Stimulated activated naive CD8-positive, alpha-beta T cell treated with anti-CD3 and anti-CD28 coated beads, Interleukin-15, Interleukin-2, amounts not matched to agents 100 ng/mL and 50 ng/mL, for 24 hours (primary cell): Measurements from ENCODE around the gene GPBP1.
A peak's percentile ranks its signal among the peaks of the same experiment; 100 is the strongest.
"Not testable (repeated sequence)": the region's sequence is repeated elsewhere in the genome, so short reads cannot be mapped to it uniquely, and the experiment has no call there.

Source experiments
- H3K27ac Mint-ChIP-seq: one replicate; pipeline ENCODE4 v1.8.0; 2021; ENCODE audit warnings: mild to moderate bottlenecking, mixed read lengths
- H3K27me3 Mint-ChIP-seq: one replicate; pipeline ENCODE4 v1.8.0; 2021; ENCODE audit warnings: mixed read lengths
- H3K36me3 Mint-ChIP-seq: one replicate; pipeline ENCODE4 v1.8.0; 2021; ENCODE audit warnings: low read depth, mixed read lengths
- H3K4me1 Mint-ChIP-seq: one replicate; pipeline ENCODE4 v1.8.0; 2021; ENCODE audit warnings: low read depth, mixed read lengths
- H3K4me3 Mint-ChIP-seq: one replicate; pipeline ENCODE4 v1.8.0; 2021; ENCODE audit warnings: mild to moderate bottlenecking, mixed read lengths
- H3K9me3 Mint-ChIP-seq: one replicate; pipeline ENCODE4 v1.8.0; 2021; ENCODE audit warnings: mixed read lengths

The GPBP1 gene

DNA sequence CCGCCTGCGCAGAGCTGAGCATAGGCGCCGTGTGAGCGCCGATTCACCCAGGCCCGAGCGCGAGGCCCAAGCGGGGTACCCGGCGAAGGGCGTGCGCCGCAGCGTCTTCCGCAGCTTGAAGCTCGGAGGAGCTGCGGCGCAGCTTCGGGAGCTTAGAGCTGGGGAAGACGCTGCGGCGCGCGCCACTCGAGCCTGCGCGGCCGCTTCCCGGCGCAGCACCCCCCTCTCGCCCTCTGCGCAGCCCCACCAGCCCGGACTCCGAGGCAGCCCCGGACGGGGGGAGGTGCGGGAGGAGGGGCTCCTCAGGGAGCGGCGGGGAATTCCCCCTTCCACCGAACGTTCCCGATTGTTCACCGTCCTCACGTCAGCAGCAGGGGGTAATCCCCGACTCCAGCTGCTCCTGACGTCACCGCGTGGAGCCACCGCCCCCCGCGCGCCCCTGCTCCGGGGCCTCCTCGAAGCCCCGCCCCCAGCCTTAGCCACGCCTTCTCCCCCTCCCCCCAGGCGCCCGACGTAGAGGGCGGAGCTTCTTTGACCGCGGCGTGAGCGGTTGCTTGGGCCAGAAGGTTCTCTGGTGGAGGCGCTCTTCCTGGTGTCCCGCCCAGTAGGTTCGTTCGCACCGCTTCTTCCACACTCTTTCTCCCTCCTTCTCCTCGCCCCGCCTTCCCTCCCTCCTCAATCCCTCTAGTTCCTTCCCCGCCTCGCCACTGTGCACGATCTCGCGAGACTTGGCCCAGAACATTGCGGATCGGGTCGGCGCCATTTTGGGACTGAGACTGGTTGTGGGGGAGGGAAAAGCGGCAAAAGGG is at the start of gene GPBP1:
TSS of gene GPBP1 (plus strand) at position 741 of the 809 bp plus-strand sequence. CDS start 40,072 bp downstream, outside the sequence.
- H3K9me3 Mint-ChIP-seq: no peaks in the 10 kb centered on the region
- H3K4me1 Mint-ChIP-seq: peaks cover 45% of the 10 kb centered on the region
- no peaks in the 10 kb centered on the region for H3K27me3 Mint-ChIP-seq
- peak within 1 kb of the TSS; percentile 96 for H3K27ac Mint-ChIP-seq
- H3K36me3 Mint-ChIP-seq: peaks cover 32% of the 10 kb centered on the region
- H3K4me3 Mint-ChIP-seq: peak within 1 kb of the TSS; percentile 92

DNA sequence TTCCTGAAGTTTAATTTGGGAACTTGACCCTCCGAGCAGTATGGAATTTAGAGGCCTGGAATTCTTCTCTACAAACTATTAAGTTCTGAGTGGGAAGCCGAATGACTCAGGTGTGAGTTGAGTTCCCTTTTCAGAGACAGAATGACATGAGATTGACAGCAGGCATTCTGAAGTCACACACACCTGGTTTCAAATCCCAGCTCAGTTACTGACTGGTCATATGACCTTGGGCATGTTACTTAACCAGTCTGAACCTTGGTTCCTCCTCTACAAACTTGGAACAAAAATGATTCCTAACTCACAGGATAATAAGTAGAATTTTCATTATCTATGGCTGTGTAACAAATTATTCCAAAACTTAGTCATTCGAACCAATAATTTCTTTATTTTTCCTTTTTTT is 45.5 kb upstream of the GPBP1 start:
- no peak overlapping the region for H3K4me3 Mint-ChIP-seq
- peaks cover 3% of the 10 kb centered on the region for H3K27me3 Mint-ChIP-seq
- peaks cover 4% of the 10 kb centered on the region for H3K9me3 Mint-ChIP-seq
- no peak overlapping the region for H3K27ac Mint-ChIP-seq
- no peaks in the 10 kb centered on the region for H3K36me3 Mint-ChIP-seq
- no peaks in the 10 kb centered on the region for H3K4me1 Mint-ChIP-seq

DNA sequence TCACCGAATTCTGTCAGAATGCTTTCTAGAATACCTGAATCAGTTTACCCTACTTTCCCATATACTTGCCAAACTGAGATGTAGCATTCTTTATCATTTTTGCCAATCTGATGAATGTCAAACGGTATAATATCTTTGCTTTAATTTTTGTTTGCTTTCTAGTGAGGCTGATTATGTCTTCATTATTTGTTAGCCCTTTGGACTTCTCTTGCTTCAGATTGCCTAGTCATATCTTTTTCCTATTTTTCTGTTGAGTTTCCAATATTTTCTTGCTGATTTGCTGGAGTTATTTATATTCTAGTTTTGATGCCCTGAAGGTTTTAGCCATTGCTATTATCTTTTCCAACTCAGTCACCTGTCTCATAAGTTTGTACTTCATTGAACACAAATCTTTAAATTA is 40.3 kb upstream of the GPBP1 start:
- Mint-ChIP-seq H3K4me3 (no peak overlapping the region), H3K36me3 (no peaks in the 10 kb centered on the region), H3K27ac (no peak overlapping the region), H3K4me1 (no peaks in the 10 kb centered on the region), H3K27me3 (peaks cover 5% of the 10 kb centered on the region), H3K9me3 (no peaks in the 10 kb centered on the region)

- H3K4me1 Mint-ChIP-seq: no peaks in the 10 kb centered on the region
- no peak overlapping the region for H3K27ac Mint-ChIP-seq
- H3K36me3 Mint-ChIP-seq: no peaks in the 10 kb centered on the region
- no peaks in the 10 kb centered on the region for H3K9me3 Mint-ChIP-seq
- peaks cover 5% of the 10 kb centered on the region for H3K27me3 Mint-ChIP-seq
- no peak overlapping the region for H3K4me3 Mint-ChIP-seq
Measured at GRCh38 chr5:57137401-57137800, 36.5 kb upstream of the GPBP1 start.

GRCh38 chr5:57152316-57152715 is 21.5 kb upstream of the GPBP1 start:
- Mint-ChIP-seq H3K27ac (no peak overlapping the region), H3K27me3 (no peaks in the 10 kb centered on the region), H3K9me3 (peaks cover 4% of the 10 kb centered on the region), H3K36me3 (peaks cover 3% of the 10 kb centered on the region), H3K4me3 (no peak overlapping the region), H3K4me1 (no peaks in the 10 kb centered on the region)

- Mint-ChIP-seq H3K27ac (no peak overlapping the region), H3K4me1 (no peaks in the 10 kb centered on the region), H3K9me3 (peaks cover 9% of the 10 kb centered on the region), H3K4me3 (no peak overlapping the region), H3K36me3 (peaks cover 8% of the 10 kb centered on the region), H3K27me3 (no peaks in the 10 kb centered on the region)
Measured at GRCh38 chr5:57155033-57155432, 18.8 kb upstream of the GPBP1 start.

DNA sequence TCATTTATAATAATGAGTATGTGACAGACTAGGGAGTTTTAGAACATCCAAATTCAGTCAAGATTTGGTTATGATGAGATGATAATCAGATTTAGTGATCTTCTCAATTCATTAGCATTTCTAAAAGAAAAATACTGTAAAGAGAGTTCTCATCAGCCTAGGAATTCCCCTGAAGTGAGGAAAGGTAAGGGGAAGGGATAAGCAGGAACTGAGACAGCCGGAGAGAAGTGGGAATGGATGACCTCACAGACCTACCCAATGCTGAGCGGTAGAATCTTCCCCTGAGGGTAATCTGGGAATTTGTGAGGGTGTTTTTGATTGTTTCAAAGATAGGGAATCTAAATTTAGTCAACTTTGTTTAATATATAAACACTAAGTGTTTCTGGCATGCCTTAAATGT is 16.7 kb upstream of the GPBP1 start:
- Mint-ChIP-seq H3K27me3 (no peaks in the 10 kb centered on the region), H3K4me1 (no peaks in the 10 kb centered on the region), H3K27ac (no peak overlapping the region), H3K36me3 (peaks cover 8% of the 10 kb centered on the region), H3K4me3 (no peak overlapping the region), H3K9me3 (peaks cover 9% of the 10 kb centered on the region)

DNA sequence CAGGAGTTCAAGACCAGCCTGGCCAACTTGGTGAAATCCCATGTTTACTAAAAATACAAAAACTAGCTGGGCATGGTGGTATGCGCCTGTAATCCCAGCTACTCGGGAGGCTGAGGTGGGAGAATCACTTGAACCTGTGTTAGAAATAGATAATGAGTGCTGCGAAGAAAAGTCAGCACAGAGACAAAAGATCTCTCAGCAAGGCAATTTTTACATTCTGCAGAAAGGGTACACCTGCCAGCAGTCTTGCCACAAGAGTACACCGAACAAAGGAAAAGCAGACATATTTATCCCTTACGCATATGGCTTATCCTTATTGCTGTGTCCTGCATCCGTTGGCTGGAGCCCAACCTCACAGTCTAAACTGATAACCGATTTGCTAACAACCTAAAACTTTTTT is 16.2 kb upstream of the GPBP1 start:
- H3K36me3 Mint-ChIP-seq: peaks cover 8% of the 10 kb centered on the region
- H3K27me3 Mint-ChIP-seq: no peaks in the 10 kb centered on the region
- no peak overlapping the region for H3K4me3 Mint-ChIP-seq
- no peaks in the 10 kb centered on the region for H3K4me1 Mint-ChIP-seq
- peaks cover 9% of the 10 kb centered on the region for H3K9me3 Mint-ChIP-seq
- no peak overlapping the region for H3K27ac Mint-ChIP-seq

DNA sequence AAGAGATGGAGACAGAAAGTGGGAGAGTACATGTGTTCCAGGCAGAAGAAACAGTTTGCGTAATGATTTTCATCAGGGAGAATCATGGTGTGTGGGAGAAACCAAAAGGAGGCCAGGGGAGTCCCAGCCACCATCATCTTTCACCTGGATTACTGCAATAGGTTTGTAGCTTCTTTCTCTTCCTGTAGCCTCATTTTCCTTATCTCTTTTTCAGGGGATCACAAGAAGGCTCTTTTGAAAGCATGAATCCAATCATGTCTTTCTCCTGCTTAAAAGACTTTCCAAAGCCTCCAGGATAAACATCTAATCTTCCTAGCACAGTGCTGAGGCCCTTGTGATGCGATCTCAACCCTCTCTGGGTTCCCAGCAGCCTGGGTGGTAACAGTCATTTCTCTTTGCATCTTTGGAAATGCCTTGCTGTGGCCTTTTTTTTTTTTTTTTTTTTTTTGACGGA is 10.3 kb upstream of the GPBP1 start:
- Mint-ChIP-seq H3K4me1 (peaks cover 9% of the 10 kb centered on the region), H3K9me3 (no peaks in the 10 kb centered on the region), H3K36me3 (no peaks in the 10 kb centered on the region), H3K27ac (no peak overlapping the region), H3K27me3 (no peaks in the 10 kb centered on the region), H3K4me3 (no peak overlapping the region)

GRCh38 chr5:57164124-57164523 is 9.7 kb upstream of the GPBP1 start:
- Mint-ChIP-seq H3K4me1 (peaks cover 9% of the 10 kb centered on the region), H3K27ac (no peak overlapping the region), H3K36me3 (no peaks in the 10 kb centered on the region), H3K9me3 (no peaks in the 10 kb centered on the region), H3K27me3 (no peaks in the 10 kb centered on the region), H3K4me3 (no peak overlapping the region)

DNA sequence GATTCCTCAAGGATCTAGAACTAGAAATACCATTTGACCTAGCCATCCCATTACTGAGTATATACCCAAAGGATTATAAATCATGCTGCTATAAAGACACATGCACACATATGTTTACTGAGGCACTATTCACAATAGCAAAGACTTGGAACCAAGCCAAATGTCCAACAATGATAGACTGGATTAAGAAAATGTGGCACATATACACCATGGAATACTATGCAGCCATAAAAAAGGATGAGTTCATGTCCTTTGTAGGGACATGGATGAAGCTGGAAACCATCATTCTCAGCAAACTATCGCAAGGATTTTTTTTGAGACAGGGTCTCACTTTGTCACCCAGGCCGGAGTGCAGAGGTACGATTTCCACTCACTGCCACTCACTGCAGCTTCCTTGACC is 8.7 kb upstream of the GPBP1 start:
- not testable (repeated sequence) for H3K4me3 Mint-ChIP-seq, H3K9me3 Mint-ChIP-seq, H3K27me3 Mint-ChIP-seq, H3K4me1 Mint-ChIP-seq, H3K27ac Mint-ChIP-seq, H3K36me3 Mint-ChIP-seq

DNA sequence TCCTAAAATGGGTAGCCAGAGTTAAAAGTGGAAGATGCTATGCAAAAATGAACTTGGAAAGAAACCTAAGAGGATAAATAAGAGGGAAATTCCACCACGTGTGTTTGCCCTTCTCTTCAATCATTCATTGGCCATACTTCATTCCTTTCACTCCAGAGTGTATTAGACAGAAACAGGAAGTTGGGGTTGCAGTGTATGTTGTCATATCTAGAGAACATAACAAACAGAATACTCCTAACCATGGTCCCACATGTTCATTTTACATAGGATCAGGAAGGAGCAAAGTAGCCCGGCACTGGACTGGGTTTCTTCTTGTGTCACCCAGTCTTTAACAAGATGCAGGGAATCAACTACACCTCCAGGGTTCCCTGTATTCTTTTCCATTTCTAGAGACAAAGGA is 7.6 kb upstream of the GPBP1 start:
- H3K9me3 Mint-ChIP-seq: no peaks in the 10 kb centered on the region
- no peak overlapping the region for H3K4me3 Mint-ChIP-seq
- H3K27me3 Mint-ChIP-seq: no peaks in the 10 kb centered on the region

DNA sequence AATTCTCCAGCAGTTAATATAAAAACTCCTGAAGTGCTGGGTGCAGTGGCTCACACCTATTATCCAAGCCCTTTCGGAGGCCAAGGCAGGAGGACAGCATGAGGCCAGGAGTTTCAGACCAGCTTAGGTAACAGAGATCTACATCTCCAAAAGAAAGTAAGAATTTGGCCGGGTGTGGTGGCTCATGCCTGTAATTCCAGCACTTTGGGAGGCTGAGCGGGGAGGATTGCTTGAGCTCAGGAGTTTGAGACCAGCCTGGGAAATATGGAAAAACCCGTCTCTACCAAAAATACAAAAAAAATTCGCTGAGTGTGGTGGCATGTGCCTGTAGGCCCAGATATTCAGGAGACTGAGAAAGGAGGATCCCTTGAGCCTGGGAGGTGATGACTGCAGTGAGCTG is 6.7 kb upstream of the GPBP1 start:
- no peaks in the 10 kb centered on the region for H3K27me3 Mint-ChIP-seq
- H3K4me1 Mint-ChIP-seq: peaks cover 16% of the 10 kb centered on the region
- H3K27ac Mint-ChIP-seq: no peak overlapping the region

More for the DNA sequence above, 7.6 kb upstream of the GPBP1 start:
- H3K4me1 Mint-ChIP-seq: peaks cover 9% of the 10 kb centered on the region
- no peaks in the 10 kb centered on the region for H3K36me3 Mint-ChIP-seq
- H3K27ac Mint-ChIP-seq: no peak overlapping the region

DNA sequence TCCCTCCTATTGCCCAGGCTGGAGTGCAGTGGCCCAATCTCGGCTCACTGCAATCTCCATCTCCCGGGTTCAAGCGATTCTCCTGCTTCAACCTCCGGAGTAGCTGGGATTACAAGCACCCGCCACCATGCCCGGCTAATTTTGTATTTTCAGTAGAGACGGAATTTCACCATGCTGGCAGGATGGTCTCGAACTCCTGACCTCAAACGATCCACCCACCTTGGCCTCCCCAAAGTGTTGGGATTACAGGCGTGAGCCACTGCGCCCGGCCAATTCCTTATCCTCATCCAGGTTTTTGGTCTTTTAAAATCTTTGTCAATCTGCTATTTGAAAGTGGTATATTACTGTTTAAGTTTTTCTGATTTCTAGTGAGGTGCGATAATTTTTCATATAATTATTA is 3.7 kb upstream of the GPBP1 start:
- H3K9me3 Mint-ChIP-seq, H3K27ac Mint-ChIP-seq, H3K27me3 Mint-ChIP-seq, H3K4me3 Mint-ChIP-seq, H3K36me3 Mint-ChIP-seq: not testable (repeated sequence)
- peaks cover 25% of the 10 kb centered on the region for H3K4me1 Mint-ChIP-seq

More for the DNA sequence above, 6.7 kb upstream of the GPBP1 start:
- H3K9me3 Mint-ChIP-seq: no peaks in the 10 kb centered on the region
- H3K4me3 Mint-ChIP-seq: no peak overlapping the region
- H3K36me3 Mint-ChIP-seq: no peaks in the 10 kb centered on the region

DNA sequence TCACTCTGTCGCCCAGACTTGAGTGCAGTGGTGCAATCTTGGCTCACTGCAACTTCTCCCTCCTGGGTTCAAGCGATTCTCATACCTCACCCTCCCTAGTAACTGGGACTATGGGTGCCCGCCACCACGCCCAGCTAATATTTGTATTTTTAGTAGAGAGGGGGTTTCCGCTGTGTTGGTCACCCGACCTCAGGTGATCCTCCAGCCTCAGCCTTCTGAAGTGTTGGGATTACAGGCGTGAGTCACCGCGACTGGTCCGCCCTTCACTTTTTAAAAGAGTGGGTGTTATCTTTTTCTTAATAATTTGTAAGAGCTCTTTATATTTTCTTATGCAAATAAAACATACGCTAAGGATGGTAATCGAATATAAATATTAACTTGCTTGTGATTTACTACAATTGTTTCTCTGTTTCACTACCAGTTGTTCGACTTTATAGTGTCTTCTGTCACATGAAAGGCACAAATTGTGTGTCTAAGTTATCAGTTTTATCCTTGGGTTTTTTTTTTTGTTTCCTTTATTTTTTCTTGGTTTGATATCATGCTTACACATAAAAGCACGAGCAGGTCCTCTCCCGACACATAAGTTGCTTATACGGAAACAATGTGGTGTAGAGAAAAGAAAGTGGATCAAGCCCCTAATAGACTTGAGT is 1.9 kb upstream of the GPBP1 start:
- peaks cover 31% of the 10 kb centered on the region for H3K4me1 Mint-ChIP-seq
- no peaks in the 10 kb centered on the region for H3K27me3 Mint-ChIP-seq
- peak overlapping the region; percentile 92 for H3K4me3 Mint-ChIP-seq
- H3K9me3 Mint-ChIP-seq: no peaks in the 10 kb centered on the region
- peak overlapping the region; percentile 96 for H3K27ac Mint-ChIP-seq
- H3K36me3 Mint-ChIP-seq: peaks cover 17% of the 10 kb centered on the region
